ENCODE measurements around the gene FNDC11.

GRCh38 chr20:63602321-63602720, 48.4 kb downstream of the FNDC11 start:
- TF ChIP-seq CEBPB (IDR thresholded peaks at IDR 0.05) (no peak), CTCF (IDR thresholded peaks at IDR 0.05) (no peak), RAD21 (conservative IDR thresholded peaks at IDR 0.05 in 1 of 2, IDR thresholded peaks at IDR 0.05 in 1 of 2) (no peak)
